Activated CD4-positive, CD25-positive, alpha-beta regulatory T cell (primary cell): ENCODE measurements around the gene PRPH.
"Not testable (repeated sequence)": the region's sequence is repeated elsewhere in the genome, so short reads cannot be mapped to it uniquely, and the experiment has no call there.

Experiments used
- DNase-seq, 4 experiments: peaks; one replicate each; lab custom pipeline; 2025; lab: John Stamatoyannopoulos, UW

Gene PRPH

DNA sequence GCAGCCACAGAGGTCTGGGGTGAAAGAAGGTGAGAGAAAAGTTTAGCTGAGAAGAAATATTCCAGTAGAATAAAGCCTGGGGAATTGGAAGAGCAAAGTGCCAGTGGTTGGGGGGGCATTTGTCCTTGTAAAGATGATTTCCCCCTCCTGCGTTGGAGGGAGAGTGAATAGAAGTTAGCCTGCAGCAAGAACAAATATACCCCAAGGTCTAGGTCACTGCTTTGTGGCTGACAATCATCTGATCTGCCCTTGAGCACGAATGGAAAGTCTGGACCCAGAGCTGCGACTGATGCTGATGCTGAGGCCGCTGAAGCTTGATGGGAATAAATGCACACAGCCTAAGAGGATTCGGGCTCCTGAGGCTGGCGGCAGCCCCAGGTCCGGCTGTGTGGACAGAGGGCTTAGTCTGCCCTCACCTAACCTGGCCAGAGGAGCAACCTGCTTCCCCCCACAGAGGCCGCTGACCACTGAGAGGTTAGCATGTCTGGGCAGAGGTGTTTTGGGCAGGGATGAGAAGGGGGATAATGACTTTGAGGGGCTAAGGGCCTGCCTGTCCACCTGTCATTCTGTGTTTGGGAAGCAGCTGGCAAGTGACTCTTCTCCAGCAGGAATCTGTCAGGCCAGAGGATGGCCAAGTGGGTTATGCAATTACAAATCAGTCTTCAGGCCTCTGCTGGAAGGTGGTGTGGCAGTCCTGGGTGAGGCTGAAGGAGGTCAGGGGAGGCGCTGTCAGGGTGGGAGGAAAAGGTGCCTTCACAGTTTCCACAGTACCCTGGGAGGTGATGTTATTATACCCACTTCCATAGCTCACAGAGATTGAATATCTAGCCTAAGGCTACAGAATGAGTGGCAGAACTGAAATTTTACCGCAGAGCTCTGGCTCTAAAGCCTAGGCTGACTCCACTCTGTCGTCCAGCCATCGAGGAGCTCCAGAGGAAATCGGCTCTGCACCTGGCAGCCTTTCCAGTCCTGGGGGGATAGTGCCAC, 18.4 kb upstream of the PRPH start:
- no peak for DNase-seq

DNA sequence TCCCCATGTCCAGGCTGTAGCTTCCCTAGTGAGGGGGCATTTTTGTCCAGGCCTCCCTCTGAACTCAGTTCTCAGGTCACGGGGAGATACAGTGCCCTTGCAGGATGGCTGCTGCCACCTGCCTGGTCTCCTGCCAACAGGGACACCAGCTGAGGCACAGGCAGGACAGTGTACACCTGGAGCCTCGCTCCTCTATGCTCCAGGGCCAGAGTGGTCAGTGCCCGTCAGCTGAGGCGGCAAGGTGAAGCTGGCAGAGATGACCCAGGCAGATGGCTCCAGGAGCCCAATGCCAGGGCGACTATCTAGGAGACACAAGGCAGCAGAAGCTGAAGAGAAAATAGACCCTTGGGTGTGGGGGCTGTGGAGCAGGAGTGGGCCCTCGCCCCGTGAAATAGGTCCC, 17.5 kb upstream of the PRPH start:
- DNase-seq = no peak

GRCh38 chr12:49279706-49280159, 15.2 kb upstream of the PRPH start:
- DNase-seq = no peak

DNA sequence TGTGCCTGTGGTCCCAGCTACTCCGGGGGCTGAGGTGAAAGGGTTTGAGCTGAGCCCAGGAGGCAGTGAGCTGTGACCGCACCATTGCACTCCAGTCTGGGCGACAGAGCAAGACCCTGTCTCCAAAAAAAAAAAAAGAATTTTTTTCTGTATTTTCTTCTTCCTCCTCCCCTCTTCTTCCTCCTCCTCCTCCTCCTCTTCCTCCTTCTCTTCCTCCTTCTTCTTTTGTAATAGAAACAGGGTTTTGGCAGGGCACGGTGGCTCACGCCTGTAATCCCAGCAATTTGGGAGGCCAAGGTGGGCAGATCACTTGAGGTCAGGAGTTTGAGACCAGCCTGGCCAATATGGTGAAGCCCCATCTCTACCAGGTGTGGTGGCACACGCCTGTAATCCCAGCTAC, 14.4 kb upstream of the PRPH start:
- not testable (repeated sequence) for DNase-seq

DNA sequence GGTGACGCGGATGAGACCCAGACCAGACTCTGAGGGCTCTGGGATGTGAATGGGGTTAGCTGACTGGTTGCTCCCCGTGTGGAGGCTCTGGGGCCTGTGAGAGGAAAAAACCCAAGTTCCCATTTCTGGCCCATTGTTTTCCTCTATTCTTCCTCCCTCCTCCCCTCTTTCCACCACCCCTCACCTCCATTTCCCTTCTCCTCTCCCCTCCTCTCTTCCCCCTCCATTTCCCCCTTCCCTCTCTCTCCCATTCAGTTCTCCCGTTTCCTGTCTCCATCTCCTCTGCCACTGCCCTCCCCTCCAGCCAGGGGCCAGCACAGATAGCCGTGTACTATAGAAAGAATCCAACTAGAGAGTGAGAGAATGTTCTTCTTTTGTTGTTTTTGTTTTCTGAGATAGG, 12.6 kb upstream of the PRPH start:
- DNase-seq = no peak

DNA sequence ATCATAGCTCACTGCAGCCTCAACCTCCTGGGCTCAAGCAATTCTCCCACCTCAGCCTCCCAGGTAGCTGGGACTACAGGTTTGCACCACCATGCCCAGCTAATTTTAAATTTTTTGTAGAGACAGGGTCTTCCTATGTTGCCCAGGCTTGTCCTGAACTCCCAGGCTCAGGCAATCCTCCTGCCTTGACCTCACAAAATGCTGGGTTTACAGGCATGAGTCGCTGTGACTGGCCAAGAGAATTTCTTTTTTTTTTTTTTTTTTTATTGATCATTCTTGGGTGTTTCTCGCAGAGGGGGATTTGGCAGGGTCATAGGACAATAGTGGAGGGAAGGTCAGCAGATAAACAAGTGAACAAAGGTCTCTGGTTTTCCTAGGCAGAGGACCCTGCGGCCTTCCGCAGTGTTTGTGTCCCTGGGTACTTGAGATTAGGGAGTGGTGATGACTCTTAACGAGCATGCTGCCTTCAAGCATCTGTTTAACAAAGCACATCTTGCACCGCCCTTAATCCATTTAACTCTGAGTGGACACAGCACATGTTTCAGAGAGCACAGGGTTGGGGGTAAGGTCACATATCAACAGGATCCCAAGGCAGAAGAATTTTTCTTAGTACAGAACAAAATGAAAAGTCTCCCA, 12.1 kb upstream of the PRPH start:
- not testable (repeated sequence) for DNase-seq

DNA sequence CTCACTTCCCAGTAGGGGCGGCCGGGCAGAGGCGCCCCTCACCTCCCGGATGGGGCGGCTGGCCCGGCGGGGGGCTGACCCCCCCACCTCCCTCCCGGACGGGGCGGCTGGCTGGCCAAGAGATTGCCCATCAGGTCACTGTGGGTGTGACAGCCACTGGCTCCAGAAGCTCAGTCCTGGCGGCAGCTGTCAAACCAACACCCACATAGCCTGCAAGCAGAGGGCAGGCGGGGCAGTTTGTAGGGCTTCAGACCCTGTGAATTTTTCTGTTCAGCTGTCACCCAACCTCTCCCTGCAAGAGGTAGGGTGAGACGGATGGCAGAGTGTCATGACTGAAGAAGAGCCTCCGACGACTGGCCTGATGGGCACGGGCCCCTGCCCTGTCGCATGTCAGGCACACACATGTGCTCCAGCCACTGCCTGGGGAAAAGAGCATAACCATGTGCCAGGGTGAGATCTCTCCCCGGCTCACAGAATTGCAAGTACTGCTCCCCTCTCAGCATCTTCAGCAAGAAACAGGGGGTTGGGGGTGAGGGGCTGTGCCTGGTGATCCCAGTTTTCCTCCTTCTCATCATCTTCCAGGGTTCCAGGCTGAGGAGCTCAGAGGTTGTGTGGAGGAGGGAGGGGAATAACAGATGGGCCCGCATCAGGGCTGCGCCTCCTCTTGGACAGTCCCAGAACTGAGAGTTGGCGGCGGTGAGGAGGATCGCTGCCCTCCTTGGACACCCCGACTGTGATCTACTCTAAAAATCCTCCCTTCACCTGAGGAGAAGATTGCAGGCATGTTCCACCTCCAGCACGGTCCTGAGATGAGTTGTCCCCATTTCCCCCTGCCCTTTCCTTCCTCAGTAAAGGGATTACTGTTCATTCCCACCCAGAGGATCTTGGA, 11.2 kb upstream of the PRPH start:
- no peak for DNase-seq

DNA sequence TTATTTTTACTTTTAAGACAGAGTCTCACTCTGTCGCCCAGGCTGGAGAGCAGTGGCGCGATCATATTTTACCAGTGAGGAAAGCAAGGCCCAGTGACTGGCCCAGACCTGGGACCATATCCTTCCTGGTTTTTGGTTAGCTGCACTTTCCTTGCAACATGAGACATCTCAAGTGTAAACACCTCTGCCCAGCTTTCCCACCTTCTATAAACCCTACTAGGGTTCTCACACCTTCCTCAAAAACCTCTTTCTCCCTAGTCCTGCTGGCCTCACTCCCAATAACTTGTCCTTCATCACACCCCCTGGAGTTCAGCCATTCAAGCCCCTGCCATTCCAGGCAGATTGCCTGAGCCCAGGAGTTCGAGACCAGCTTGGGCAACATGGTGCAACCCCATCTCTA, 10.3 kb upstream of the PRPH start:
- DNase-seq = no peak

- DNase-seq = no peak
Measured at GRCh38 chr12:49287876-49288275, 7.1 kb upstream of the PRPH start.

- DNase-seq = peak; percentile 27 to 53 (median 40)
Measured at GRCh38 chr12:49288412-49288853, 6.5 kb upstream of the PRPH start.

DNA sequence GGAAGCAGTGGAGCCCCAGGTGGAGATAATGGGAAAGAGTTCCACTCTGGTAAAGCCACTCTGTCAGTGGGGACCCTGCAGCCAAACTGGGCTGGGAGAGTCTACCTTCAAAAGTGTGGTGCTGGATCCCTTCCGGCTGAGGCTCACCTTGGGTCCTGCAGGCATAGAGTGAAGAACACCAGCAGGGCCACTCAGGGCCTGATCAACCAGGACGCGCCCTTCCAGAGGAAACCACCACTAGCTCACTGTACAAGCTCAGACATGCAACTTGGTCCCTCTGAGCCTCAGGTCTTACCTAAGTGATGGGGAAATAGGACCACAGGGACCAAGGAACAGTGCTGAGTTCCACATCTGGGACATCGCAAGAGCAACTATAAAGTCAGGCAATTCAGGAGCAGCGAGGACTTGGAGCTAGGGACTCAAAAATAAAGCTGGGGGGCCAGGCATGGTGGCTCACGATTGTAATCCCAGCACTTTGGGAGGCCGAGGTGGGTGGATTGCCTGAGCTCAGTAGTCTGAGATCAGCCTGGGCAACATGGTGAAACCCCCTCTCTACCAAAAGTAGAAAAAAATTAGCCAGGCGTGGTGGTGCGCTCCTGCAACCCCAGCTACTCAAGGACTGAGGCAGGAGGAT, 5.9 kb upstream of the PRPH start:
- DNase-seq = no peak

DNA sequence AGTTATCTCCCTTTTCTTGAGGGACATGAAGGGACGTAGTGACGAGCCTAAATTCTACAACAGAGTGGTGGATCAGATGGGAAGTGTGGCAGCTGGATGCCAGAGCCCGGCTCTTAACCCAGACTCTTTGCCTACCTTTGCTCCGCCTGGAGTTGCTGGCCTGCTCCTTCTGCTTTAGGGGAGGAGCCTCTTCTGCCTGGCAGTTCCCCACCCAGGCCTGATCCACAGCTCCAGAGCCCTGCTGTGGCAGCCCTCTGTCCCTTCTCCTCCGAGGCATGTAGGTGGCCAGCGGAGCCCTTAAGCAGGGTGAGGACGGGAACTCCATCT, 2.3 kb upstream of the PRPH start:
- no peak for DNase-seq

DNA sequence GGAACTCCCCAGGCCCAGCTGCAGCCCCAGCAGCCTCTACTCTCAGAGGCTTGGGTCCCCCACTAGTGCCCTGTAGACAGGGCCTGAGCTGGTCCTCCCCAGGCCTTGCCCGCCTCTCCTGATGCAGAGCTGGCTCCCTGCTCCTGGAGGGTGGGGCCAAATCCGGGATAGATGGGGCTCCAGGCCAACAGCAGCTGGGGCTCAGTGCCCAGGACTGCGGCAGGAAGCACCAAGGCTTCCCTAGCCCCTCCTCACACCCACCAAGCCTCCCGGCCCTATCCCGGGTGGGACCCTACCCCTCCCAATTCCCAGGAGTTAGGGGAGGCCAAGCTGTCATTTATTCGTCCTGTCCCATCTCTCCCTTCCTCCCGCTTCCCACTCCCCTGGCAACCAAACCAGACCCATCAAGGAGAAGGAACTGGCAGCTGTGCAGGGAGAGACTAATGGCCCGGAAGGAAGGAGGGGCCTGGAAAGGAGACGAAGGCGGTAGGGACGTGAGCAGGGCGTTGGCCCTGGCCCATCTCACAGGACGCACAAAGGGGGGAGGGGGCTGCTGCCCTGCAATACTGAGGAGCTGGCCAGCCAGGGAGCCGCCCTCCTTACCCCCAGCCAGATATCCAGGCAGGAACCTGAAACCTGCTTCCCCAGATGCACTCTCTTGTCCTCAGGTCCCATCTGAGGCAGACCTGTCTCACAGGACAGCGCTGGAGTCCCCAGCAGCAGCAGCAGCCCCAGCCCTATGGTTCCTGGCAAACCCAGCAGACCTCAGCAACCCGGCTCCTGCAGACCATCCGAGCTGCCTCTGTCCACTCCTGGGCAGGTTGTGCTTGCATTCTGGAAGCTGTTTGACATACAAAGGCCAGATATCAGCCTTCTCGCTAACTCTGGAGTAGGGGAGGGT, 1.6 kb upstream of the PRPH start:
- DNase-seq = no peak

GRCh38 chr12:49294086-49294803, 702 bp upstream of the PRPH start:
- no peak for DNase-seq

- no peak for DNase-seq
Measured at GRCh38 chr12:49294804-49295081, 204 bp upstream of the PRPH start.

DNA sequence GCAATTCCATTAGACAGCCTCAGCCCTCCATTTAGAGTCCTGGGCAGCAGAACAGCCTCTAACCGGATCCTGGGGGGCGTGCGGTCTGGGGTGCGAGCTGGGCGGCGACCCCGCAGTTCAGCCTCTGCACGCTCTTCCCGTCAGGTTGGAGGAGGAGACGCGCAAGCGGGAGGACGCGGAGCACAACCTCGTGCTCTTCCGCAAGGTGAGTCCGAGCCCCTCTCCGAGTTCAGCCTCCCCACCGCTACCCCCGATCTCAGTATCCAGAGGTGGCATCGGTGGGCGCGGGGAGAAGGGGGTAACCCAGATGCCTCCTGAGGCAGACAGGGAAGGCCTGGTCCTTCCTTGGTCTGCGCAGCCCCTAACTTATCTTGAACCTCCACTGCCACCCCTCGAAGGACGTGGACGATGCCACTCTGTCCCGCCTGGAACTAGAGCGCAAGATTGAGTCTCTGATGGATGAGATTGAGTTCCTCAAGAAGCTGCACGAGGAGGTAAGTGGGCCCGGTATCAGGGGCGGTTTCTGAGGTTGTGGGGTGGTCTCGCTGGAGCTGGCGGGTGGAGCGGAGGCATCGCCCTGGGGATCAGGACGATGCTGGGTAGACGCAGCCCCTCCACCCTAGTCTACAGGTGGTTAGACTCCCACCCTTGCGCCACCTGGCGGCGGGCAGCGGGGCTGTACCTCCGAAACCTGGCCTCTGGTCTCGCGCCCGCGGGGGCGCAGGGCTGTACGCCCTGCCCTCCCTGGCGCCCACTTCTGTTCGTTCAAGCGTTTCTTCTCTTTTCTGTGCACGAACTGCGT, 1.3 kb downstream of the PRPH start:
- DNase-seq = peak; percentile 21 to 38 (median 30)

DNA sequence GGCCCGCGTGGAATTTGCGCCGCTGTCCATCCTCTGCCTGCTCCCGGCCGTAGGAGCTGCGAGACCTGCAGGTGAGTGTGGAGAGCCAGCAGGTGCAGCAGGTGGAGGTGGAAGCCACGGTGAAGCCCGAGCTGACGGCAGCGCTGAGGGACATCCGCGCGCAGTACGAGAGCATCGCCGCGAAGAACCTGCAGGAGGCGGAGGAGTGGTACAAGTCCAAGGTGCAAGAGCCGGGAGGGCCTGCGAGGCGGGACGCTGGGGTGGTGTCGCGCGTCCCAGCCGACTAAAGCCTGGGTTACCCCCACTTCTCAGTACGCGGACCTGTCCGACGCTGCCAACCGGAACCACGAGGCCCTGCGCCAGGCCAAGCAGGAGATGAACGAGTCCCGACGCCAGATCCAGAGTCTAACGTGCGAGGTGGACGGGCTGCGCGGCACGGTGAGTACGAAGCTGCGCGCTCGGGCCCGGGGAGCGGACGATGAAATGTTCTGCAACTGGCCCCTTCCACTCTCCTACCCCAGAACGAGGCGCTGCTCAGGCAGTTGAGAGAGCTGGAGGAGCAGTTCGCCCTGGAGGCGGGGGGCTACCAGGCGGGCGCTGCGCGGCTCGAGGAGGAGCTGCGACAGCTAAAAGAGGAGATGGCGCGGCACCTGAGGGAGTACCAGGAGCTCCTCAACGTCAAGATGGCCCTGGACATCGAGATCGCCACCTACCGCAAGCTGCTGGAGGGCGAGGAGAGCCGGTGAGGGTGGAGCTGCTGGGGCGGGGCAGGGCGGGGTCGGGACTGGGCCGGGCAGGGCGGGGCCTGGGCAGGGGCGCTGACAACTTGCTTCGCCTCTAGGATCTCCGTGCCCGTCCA, 2.1 kb downstream of the PRPH start:
- peak in 1 of 4 experiments; percentile 22 for DNase-seq

DNA sequence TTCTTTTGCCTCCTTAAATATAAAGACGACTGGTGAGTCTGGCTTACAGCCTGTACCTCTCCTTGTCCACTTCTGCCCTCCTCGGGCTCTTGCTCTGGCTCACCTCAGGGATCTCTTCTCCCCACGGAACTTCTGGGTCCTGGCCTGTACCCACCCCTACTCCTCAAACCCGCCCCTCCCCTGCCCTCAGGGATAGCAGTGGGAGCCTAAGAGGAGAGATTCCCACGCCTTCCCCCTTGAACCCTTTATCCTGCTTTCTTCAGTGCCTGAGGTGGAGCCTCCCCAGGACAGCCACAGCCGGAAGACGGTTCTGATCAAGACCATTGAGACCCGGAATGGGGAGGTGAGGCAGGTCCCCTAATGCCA, 2.7 kb downstream of the PRPH start:
- DNase-seq = no peak

DNA sequence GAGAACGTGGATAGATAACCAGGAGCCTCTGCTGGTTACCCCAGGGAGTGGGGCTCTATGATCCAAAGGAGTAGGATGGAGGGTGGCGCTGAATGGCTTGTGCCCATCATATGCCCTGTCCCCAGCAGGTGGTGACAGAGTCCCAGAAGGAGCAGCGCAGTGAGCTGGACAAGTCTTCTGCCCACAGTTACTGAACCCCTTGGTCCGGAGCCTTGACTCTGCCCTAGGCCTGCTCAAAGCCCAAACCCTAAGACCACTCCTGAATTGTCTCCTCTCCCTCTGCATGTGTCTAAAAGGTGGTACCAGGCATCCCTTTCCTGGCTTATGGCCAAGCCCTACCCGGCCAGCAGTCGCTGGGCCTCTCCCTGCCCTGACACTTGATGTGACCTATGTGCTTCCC, 3.2 kb downstream of the PRPH start:
- no peak for DNase-seq
